ENCODE data around the gene TRIP4.

DNA sequence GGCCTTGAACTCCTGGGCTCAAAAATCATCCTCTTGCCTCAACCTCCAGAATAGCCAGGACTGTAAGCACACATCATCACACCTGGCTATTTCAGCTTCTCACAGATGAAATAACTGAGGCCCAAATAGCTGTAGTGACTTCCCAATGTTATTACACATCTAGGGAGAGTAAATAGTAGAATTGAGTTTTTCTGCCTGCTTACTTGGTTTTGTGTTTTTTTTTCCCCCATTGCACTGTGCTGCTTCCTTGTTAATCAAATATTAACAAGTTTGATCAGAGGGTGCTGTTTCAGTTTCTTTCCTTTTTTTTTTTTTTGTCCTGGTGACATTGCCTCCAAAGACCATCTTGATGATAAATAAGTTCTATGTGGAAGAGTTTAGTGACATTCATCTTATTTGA lies 96.1 kb downstream of the TRIP4 start:
- TF ChIP-seq, protein P1, sequence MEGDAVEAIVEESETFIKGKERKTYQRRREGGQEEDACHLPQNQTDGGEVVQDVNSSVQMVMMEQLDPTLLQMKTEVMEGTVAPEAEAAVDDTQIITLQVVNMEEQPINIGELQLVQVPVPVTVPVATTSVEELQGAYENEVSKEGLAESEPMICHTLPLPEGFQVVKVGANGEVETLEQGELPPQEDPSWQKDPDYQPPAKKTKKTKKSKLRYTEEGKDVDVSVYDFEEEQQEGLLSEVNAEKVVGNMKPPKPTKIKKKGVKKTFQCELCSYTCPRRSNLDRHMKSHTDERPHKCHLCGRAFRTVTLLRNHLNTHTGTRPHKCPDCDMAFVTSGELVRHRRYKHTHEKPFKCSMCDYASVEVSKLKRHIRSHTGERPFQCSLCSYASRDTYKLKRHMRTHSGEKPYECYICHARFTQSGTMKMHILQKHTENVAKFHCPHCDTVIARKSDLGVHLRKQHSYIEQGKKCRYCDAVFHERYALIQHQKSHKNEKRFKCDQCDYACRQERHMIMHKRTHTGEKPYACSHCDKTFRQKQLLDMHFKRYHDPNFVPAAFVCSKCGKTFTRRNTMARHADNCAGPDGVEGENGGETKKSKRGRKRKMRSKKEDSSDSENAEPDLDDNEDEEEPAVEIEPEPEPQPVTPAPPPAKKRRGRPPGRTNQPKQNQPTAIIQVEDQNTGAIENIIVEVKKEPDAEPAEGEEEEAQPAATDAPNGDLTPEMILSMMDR (IDR thresholded peaks at IDR 0.05; ENCODE audit: poor library complexity), result no peak
- no peak for TF ChIP-seq EZH2phosphoT487 (IDR thresholded peaks at IDR 0.05; ENCODE audit: low read depth, severe bottlenecking, unreplicated experiment)

Data from hepatocyte (in vitro differentiated cells).